Stimulated activated CD8-positive, alpha-beta memory T cell treated with anti-CD3 and anti-CD28 coated beads, Interleukin-15, amount 100 ng/mL, for 24 hours (primary cell): ENCODE data around the gene FREM1.

ENCODE experiments used
- DNase-seq: peaks from one replicate; pipeline ENCODE4 v3.0.0-alpha.2; 2020; ENCODE audit warnings: low read depth

The FREM1 gene

GRCh38 chr9:14819183-14819582 is 91.0 kb downstream of the FREM1 start:
- DNase-seq, result no peak

- DNase-seq, result no peak
Measured at GRCh38 chr9:14814249-14814628, 96.0 kb downstream of the FREM1 start.

DNA sequence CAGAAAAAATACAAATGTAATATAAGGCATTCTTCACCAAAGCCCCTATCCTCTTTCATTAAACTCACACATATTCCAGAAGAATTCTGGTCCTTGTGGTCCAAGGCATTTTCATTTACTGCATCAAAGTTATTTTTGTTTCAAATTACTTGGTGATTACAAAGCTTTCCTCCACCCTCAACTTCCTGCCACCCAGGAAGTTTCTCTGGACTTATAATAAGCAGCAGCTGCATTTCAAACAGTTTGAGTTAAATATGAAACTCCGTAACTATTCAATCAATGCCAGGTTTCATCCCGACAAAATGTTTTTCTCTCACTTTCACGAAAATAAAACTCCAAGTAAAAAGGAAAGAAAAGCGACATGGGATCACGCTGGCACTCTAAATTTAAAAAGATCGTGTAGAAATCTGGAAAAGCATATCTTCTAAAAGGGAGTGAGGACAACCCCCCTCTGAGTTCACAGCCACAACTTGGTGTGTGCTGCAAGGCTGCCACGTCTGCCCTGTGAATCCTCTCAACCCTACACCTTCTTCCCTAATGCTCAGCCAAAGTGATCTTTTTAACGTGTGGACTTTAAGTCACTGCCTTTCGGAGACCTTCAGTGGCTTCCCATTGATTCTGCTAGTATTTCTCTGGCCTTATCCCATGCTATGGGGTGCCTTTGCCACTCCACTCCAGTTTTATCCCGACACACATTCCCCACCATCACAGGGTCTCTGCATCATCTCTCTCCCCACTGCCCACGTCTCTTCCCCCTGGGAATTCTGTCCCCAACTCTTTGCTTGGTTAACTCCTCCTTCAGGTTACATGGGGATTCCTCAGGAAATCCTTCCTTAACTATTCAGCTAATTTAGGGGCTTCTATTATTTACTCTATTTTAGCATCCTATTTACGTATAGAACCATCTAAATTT is 96.6 kb downstream of the FREM1 start:
- DNase-seq, result no peak

- DNase-seq, result no peak
Measured at GRCh38 chr9:14812806-14813205, 97.4 kb downstream of the FREM1 start.

DNA sequence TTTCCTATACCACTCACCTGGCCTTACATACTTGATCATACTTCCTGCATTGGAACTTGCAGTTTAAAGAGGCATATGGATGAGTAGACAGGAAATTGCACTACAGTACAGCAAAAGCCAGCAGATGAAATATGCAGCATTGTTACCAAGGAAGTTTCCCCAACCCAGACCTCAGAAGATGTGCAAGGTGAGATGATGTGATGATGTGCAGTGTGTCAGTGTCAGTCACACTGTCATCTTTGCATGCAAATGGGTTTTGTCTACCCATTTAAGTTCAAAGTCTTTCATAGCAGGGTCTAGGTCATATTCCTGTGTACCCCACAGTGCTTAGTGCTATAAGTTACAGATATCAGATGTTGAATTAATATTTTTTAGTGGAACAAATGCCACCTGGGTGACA is 98.4 kb downstream of the FREM1 start:
- no peak for DNase-seq

DNA sequence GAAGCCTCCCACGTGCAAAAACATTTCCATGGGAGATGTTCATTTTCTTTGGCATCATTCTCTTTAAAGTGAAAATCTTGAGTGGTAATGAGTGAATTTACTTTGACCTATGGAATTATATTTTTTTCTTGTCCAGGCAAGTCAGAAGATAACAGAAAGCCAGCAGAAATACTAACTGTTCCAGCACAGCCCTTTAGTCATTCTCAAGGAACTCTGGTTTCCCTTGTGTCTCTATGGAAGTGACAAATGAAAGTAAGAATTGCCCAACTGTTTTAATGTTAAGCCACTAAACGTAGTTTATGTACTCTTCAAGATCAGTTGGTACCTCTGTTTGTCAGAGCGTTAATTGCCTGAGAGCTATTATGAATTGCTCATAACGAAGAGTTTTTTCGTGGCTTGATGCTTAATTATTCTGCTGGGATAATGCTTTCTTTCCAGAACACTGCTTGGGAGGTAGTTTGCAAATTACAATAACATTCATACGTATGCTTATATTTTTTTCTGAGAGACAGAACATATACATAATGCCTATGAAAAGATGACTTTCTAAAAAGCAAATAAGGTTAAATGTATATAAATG is 103.2 kb downstream of the FREM1 start:
- DNase-seq, result no peak

- DNase-seq, result no peak
Measured at GRCh38 chr9:14799030-14799429, 111.2 kb downstream of the FREM1 start.

DNA sequence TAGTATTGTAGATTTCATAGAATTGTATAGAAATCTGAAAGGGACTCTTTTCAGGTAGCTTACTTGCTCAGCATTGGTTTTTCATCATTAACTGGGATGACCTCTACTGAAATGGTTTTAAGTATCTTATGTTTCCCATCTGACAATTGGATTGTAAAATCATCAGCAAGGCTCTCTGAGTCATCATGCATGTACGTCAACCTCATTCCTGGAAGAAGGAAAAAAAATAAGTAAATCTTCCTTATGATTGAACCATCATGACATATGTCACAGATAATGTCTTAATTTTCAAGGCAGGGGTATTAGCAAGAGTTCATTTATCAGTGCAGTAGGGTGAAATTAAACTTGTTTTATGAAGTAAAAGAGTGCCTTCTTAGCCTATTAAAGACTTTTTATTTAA is 112.8 kb downstream of the FREM1 start:
- DNase-seq, result no peak

GRCh38 chr9:14793389-14793788 is 116.8 kb downstream of the FREM1 start:
- no peak for DNase-seq

DNA sequence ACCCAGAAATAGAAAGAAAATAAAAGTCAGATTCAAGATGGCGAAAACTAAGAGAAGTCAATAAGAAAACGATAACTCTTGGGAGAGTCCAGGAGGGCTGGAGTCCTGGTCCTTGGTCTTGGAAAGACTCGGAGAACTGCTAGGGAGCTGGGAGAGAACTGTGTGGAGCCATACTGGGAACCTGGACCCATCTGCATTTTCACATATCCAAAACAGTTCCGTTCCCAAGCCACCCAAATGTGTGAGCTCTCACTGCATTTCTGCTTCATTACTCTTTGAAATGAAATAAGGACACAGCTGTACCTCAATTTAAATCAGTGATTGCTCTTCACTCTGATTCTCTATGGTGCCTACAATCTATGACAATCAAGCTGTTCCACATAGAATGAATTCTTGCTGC is 119.6 kb downstream of the FREM1 start:
- DNase-seq, result no peak

- no peak for DNase-seq
Measured at GRCh38 chr9:14788846-14789245, 121.4 kb downstream of the FREM1 start.

- DNase-seq, result no peak
Measured at GRCh38 chr9:14783358-14783757, 126.9 kb downstream of the FREM1 start.

DNA sequence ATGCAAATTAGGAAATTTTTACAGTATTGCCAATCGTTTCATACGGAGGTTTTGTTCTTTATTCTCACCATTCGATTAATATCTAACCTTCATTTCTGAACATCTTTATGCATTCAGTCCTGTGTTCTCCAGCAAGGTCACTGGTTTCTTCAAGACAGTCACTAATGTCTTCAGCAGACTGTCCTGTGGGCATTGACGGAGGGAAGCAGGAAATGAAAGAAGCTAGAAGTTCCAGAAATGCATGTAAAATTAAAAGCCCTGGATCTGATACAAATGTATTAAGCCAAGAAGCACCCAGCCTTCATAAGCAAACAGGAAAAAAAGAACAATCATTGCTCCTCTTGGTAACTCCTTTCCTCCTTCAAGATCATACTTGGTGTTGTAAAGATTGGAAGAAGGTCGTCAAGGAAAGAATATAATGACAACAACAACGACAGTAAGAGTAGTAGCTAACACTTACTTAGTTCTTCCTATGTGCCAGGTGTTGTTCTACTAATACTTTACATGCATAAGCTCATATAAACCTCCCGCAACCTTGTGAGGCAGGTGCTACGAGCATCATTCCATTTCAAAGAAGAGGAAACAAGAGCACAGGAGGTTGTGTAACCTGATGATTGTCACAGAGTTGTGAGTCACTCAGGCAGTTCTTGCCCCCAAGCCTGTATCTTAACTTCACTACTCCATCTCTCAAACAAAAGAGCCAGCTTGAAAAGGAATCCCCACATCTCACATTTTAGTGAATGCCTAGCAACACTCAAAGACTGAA is 127.8 kb downstream of the FREM1 start:
- DNase-seq, result no peak

- no peak for DNase-seq
Measured at GRCh38 chr9:14780693-14781092, 129.5 kb downstream of the FREM1 start.

- DNase-seq, result no peak
Measured at GRCh38 chr9:14780251-14780650, 130.0 kb downstream of the FREM1 start.

DNA sequence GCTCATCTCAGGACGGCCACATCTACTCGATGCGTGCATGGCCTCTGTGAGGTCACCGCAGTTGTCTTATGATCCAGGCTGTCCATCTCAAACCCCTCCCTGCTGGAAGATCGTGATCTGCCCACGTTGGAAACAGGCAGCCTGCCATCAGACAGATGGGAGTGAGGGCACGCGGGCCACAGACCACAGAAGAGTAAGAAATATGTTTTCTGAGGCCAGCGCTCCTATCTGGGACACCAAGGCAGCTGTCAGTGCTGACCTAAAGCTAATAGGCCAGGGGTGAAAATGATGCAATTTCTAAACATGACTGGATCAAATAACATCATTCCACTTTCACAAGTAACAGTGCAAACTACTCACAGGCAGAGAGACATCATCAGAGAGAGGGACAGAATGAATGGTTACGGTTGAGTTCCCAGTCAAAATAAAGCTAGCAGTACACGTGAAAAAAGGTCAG is 130.6 kb downstream of the FREM1 start:
- no peak for DNase-seq

- no peak for DNase-seq
Measured at GRCh38 chr9:14778565-14778964, 131.7 kb downstream of the FREM1 start.

GRCh38 chr9:14775917-14776316 is 134.3 kb downstream of the FREM1 start:
- no peak for DNase-seq

DNA sequence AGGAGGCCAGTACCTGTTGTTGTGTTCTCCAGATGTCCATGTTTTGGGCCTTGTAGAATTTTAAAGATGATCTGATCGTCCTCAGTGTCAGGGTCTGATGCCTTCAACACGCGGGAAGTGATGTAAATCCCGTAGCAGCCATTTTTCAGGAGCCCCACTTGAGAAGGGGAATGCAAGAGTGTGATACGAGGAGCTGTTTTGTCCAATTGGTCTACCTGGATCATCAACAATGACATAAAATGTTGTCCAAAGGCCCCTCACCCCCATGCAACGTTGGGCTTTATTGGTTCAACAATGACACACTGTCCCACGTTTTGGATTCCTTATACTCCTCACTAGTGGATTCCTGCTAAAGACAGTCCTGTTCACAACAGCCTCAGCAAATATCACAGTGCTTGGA is 139.6 kb downstream of the FREM1 start:
- DNase-seq, result no peak

DNA sequence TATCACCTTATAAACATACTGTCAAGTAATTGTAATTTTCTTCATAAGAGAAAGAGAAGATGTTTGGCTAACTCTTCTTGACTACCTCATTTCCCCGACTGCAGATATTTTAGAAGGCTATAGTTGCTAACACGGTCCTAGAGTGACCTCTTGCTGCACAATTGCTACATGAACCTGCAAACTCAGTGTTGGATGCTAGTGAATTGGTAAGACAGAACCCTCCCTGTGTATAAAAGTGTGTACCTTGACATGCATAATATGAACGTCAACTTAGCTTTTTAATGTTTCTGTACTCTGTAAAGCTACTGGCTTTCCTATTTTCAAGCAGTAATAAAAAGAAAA is 141.0 kb downstream of the FREM1 start:
- DNase-seq, result no peak

DNA sequence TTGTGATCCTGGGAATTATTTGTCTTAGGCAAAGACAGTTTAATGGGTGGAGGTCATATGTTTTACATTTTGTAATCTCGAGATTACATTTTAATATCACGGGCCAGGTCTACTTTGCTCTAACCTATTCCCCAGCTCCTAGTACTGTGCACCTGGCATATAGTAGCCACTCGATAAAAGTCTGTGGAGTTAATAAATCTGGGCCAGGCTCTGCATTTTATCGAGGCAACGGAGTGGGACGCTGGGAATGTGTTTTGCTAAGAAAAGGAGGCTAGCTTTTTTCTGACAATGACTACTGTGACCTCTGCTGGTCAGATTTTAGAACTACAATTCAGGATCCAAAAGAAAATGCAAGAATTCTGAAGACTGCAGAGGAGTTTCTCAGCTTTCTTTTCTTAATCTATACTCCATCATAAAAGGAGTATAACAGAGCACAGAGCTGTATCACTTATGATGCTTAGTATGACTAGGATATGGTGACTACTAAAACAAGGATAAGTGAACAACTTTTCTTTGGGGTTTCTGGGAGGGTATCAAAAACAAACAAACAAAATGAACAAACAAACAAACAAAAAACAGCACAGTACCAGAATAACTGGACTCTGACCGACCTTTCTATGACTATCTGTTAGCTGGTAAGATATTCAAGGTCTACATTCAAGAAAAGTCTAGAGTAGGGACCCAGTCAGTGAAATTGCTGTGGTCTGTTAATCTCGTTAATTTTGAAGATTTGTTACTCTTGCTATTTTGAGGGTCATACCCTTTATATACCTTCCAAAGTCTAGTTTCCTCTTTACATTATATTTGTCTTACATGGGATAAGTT is 141.6 kb downstream of the FREM1 start:
- DNase-seq, result no peak

- DNase-seq, result no peak
Measured at GRCh38 chr9:14766299-14766698, 143.9 kb downstream of the FREM1 start.
